ENCODE data around the gene SDHAF3.

The SDHAF3 gene

GRCh38 chr7:97204821-97205220 is 87.3 kb downstream of the SDHAF3 start:
- no peaks in the 10 kb centered on the region for H3K79me2 ChIP-seq
- H3K36me3 ChIP-seq (ENCODE audit: control insufficient read depth, insufficient read depth, low read length) = no peaks in the 10 kb centered on the region
- H3K4me2 ChIP-seq (ENCODE audit: low read length) = no peak overlapping the region
- H2AFZ ChIP-seq = no peak overlapping the region
- H3K4me3 ChIP-seq (ENCODE audit: low read depth, low read length) = no peak overlapping the region
- H3K9me3 ChIP-seq (ENCODE audit: control insufficient read depth, low read length) = no peaks in the 10 kb centered on the region
- no peak overlapping the region for H3K27ac ChIP-seq
- H3K9ac ChIP-seq = no peak overlapping the region
- no peaks in the 10 kb centered on the region for H3K4me1 ChIP-seq
- H3K27me3 ChIP-seq (ENCODE audit: control insufficient read depth, insufficient read depth, low read length) = no peaks in the 10 kb centered on the region
- no peak for TF ChIP-seq CTCF (IDR thresholded peaks at IDR 0.05)

GRCh38 chr7:97215556-97215955 is 98.1 kb downstream of the SDHAF3 start:
- Histone ChIP-seq H3K9ac (no peak overlapping the region), H3K27ac (no peak overlapping the region), H2AFZ (no peak overlapping the region), H3K4me2 (ENCODE audit: low read length) (no peak overlapping the region), H3K27me3 (ENCODE audit: control insufficient read depth, insufficient read depth, low read length) (no peaks in the 10 kb centered on the region), H3K79me2 (no peaks in the 10 kb centered on the region), H3K36me3 (ENCODE audit: control insufficient read depth, insufficient read depth, low read length) (no peaks in the 10 kb centered on the region), H3K4me1 (no peaks in the 10 kb centered on the region), H3K4me3 (ENCODE audit: low read depth, low read length) (no peak overlapping the region), H3K9me3 (ENCODE audit: control insufficient read depth, low read length) (no peaks in the 10 kb centered on the region)
- TF ChIP-seq CTCF (IDR thresholded peaks at IDR 0.05) = no peak

DNA sequence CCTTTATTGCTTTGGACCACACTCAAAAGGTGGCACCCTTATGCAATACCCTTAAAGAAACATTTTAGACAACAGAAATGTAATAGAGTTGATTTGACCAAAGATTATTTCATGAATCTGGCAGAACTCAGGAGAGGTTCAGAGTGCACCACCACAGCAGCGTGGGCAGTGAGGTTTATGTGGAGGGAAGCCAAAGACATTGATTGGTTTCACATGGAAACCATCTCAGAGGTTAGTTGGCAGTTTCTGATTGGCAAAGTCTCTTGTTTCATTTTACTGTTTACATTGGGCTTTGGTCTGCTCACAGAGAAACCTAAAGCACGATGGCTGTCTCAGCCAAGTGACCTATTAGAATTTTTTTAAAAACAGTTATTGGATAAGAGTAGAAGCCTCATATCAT is 101.3 kb downstream of the SDHAF3 start:
- H3K4me3 ChIP-seq (ENCODE audit: low read depth, low read length) = no peak overlapping the region

GRCh38 chr7:97219237-97219636 is 101.7 kb downstream of the SDHAF3 start:
- H2AFZ ChIP-seq = no peak overlapping the region
- no peak for TF ChIP-seq CTCF (IDR thresholded peaks at IDR 0.05)
- H3K9me3 ChIP-seq (ENCODE audit: control insufficient read depth, low read length) = no peaks in the 10 kb centered on the region
- H3K27me3 ChIP-seq (ENCODE audit: control insufficient read depth, insufficient read depth, low read length) = no peaks in the 10 kb centered on the region
- no peak overlapping the region for H3K4me3 ChIP-seq (ENCODE audit: low read depth, low read length)
- H3K27ac ChIP-seq = no peak overlapping the region
- H3K79me2 ChIP-seq = no peaks in the 10 kb centered on the region
- H3K4me1 ChIP-seq = no peaks in the 10 kb centered on the region
- H3K9ac ChIP-seq = no peak overlapping the region
- no peak overlapping the region for H3K4me2 ChIP-seq (ENCODE audit: low read length)
- no peaks in the 10 kb centered on the region for H3K36me3 ChIP-seq (ENCODE audit: control insufficient read depth, insufficient read depth, low read length)

More for the DNA sequence above, 101.3 kb downstream of the SDHAF3 start:
- Histone ChIP-seq H3K9me3 (ENCODE audit: control insufficient read depth, low read length) (no peaks in the 10 kb centered on the region), H3K4me1 (no peaks in the 10 kb centered on the region), H2AFZ (no peak overlapping the region), H3K79me2 (no peaks in the 10 kb centered on the region), H3K9ac (no peak overlapping the region), H3K36me3 (ENCODE audit: control insufficient read depth, insufficient read depth, low read length) (no peaks in the 10 kb centered on the region), H3K4me2 (ENCODE audit: low read length) (no peak overlapping the region), H3K27ac (no peak overlapping the region), H3K27me3 (ENCODE audit: control insufficient read depth, insufficient read depth, low read length) (no peaks in the 10 kb centered on the region)
- no peak for TF ChIP-seq CTCF (IDR thresholded peaks at IDR 0.05)

GRCh38 chr7:97224316-97224715 is 106.8 kb downstream of the SDHAF3 start:
- Histone ChIP-seq H3K4me2 (ENCODE audit: low read length) (no peak overlapping the region), H2AFZ (no peak overlapping the region), H3K36me3 (ENCODE audit: control insufficient read depth, insufficient read depth, low read length) (no peaks in the 10 kb centered on the region), H3K9ac (no peak overlapping the region), H3K4me3 (ENCODE audit: low read depth, low read length) (no peak overlapping the region), H3K27me3 (ENCODE audit: control insufficient read depth, insufficient read depth, low read length) (no peaks in the 10 kb centered on the region), H3K9me3 (ENCODE audit: control insufficient read depth, low read length) (no peaks in the 10 kb centered on the region), H3K4me1 (no peaks in the 10 kb centered on the region), H3K79me2 (no peaks in the 10 kb centered on the region), H3K27ac (no peak overlapping the region)
- TF ChIP-seq CTCF (IDR thresholded peaks at IDR 0.05) = no peak
